ENCODE data around the gene VPS4A. TPM values are rescaled to one million over a fixed set of nuclear protein-coding genes. Genes with fewer than 3 reads are reported as not detected.

The VPS4A gene
- total and polyA plus RNA-seq, 2 donors, result 15.1 to 28.4 TPM

- no peak for DNase-seq (ENCODE audit: low read depth in 6 of 9, low spot score in 9 of 9)
- no peaks in the 10 kb centered on the region for H3K27me3 ChIP-seq (ENCODE audit: control insufficient read depth in 2 of 2, insufficient read depth in 1 of 2, low read length in 1 of 2)
- H3K27ac ChIP-seq (ENCODE audit: low read depth in 1 of 2, low read length in 1 of 2), result no peak overlapping the region
- H3K9me3 ChIP-seq (ENCODE audit: control insufficient read depth in 2 of 2, insufficient read depth in 1 of 2, low read length in 1 of 2), result peaks cover 0 to 7% of the 10 kb centered on the region in 2 donors
- H3K36me3 ChIP-seq (ENCODE audit: control insufficient read depth in 2 of 2, insufficient read depth in 2 of 2, low read length in 1 of 2), result peaks cover 42 to 43% of the 10 kb centered on the region in 2 donors
- H3K4me3 ChIP-seq (ENCODE audit: low read length in 2 of 2), result no peak overlapping the region
- 96% methylated on average over 5 of the region's 5 CpGs for WGBS
- peaks cover 8 to 13% of the 10 kb centered on the region in 2 donors for H3K4me1 ChIP-seq (ENCODE audit: control insufficient read depth in 2 of 2, insufficient read depth in 2 of 2, low read length in 2 of 2)
Observed at GRCh38 chr16:69313469-69313868, 2.3 kb downstream of the VPS4A start.

GRCh38 chr16:69314534-69314933, 3.4 kb downstream of the VPS4A start:
- H3K4me3 ChIP-seq (ENCODE audit: low read length in 2 of 2), result no peak overlapping the region
- no peak overlapping the region for H3K27ac ChIP-seq (ENCODE audit: low read depth in 1 of 2, low read length in 1 of 2)
- no peak for DNase-seq (ENCODE audit: low read depth in 6 of 9, low spot score in 9 of 9)
- H3K4me1 ChIP-seq (ENCODE audit: control insufficient read depth in 2 of 2, insufficient read depth in 2 of 2, low read length in 2 of 2), result peaks cover 8 to 13% of the 10 kb centered on the region in 2 donors
- peaks cover 53% of the 10 kb centered on the region in 2 donors for H3K36me3 ChIP-seq (ENCODE audit: control insufficient read depth in 2 of 2, insufficient read depth in 2 of 2, low read length in 1 of 2)
- 98% methylated on average over 11 of the region's 11 CpGs for WGBS
- no peaks in the 10 kb centered on the region for H3K27me3 ChIP-seq (ENCODE audit: control insufficient read depth in 2 of 2, insufficient read depth in 1 of 2, low read length in 1 of 2)
- peaks cover 0 to 7% of the 10 kb centered on the region in 2 donors for H3K9me3 ChIP-seq (ENCODE audit: control insufficient read depth in 2 of 2, insufficient read depth in 1 of 2, low read length in 1 of 2)

- Histone ChIP-seq H3K9me3 (ENCODE audit: control insufficient read depth in 2 of 2, insufficient read depth in 1 of 2, low read length in 1 of 2) (no peaks in the 10 kb centered on the region), H3K27ac (ENCODE audit: low read depth in 1 of 2, low read length in 1 of 2) (no peak overlapping the region), H3K36me3 (ENCODE audit: control insufficient read depth in 2 of 2, insufficient read depth in 2 of 2, low read length in 1 of 2) (peaks cover 64 to 65% of the 10 kb centered on the region in 2 donors), H3K27me3 (ENCODE audit: control insufficient read depth in 2 of 2, insufficient read depth in 1 of 2, low read length in 1 of 2) (no peaks in the 10 kb centered on the region), H3K4me3 (ENCODE audit: low read length in 2 of 2) (no peak overlapping the region), H3K4me1 (ENCODE audit: control insufficient read depth in 2 of 2, insufficient read depth in 2 of 2, low read length in 2 of 2) (peaks cover 7% of the 10 kb centered on the region in 2 donors)
- DNase-seq (ENCODE audit: low read depth in 6 of 9, low spot score in 9 of 9), result no peak
- 97% methylated on average over 30 of the region's 30 CpGs for WGBS
Observed at GRCh38 chr16:69315486-69316311, 4.5 kb downstream of the VPS4A start.

- WGBS, result 97% methylated on average over 17 of the region's 17 CpGs
- DNase-seq (ENCODE audit: low read depth in 6 of 9, low spot score in 9 of 9), result no peak
- Histone ChIP-seq H3K27ac (ENCODE audit: low read depth in 1 of 2, low read length in 1 of 2) (no peak overlapping the region), H3K9me3 (ENCODE audit: control insufficient read depth in 2 of 2, insufficient read depth in 1 of 2, low read length in 1 of 2) (no peaks in the 10 kb centered on the region), H3K4me1 (ENCODE audit: control insufficient read depth in 2 of 2, insufficient read depth in 2 of 2, low read length in 2 of 2) (peaks cover 5 to 6% of the 10 kb centered on the region in 2 donors), H3K27me3 (ENCODE audit: control insufficient read depth in 2 of 2, insufficient read depth in 1 of 2, low read length in 1 of 2) (no peaks in the 10 kb centered on the region), H3K36me3 (ENCODE audit: control insufficient read depth in 2 of 2, insufficient read depth in 2 of 2, low read length in 1 of 2) (peaks cover 73 to 74% of the 10 kb centered on the region in 2 donors), H3K4me3 (ENCODE audit: low read length in 2 of 2) (no peak overlapping the region)
Observed at GRCh38 chr16:69316595-69317034, 5.5 kb downstream of the VPS4A start.

- H3K27me3 ChIP-seq (ENCODE audit: control insufficient read depth in 2 of 2, insufficient read depth in 1 of 2, low read length in 1 of 2), result no peaks in the 10 kb centered on the region
- H3K4me1 ChIP-seq (ENCODE audit: control insufficient read depth in 2 of 2, insufficient read depth in 2 of 2, low read length in 2 of 2), result peaks cover 0 to 2% of the 10 kb centered on the region in 2 donors
- H3K36me3 ChIP-seq (ENCODE audit: control insufficient read depth in 2 of 2, insufficient read depth in 2 of 2, low read length in 1 of 2), result peaks cover 89 to 91% of the 10 kb centered on the region in 2 donors
- H3K27ac ChIP-seq (ENCODE audit: low read depth in 1 of 2, low read length in 1 of 2), result no peak overlapping the region
- H3K9me3 ChIP-seq (ENCODE audit: control insufficient read depth in 2 of 2, insufficient read depth in 1 of 2, low read length in 1 of 2), result no peaks in the 10 kb centered on the region
- no peak overlapping the region for H3K4me3 ChIP-seq (ENCODE audit: low read length in 2 of 2)
- WGBS, result 97% methylated on average over 30 of the region's 30 CpGs
- no peak for DNase-seq (ENCODE audit: low read depth in 6 of 9, low spot score in 9 of 9)
Observed at GRCh38 chr16:69318177-69318910, 7.2 kb downstream of the VPS4A start.

- Histone ChIP-seq H3K27ac (ENCODE audit: low read depth in 1 of 2, low read length in 1 of 2) (no peak overlapping the region), H3K36me3 (ENCODE audit: control insufficient read depth in 2 of 2, insufficient read depth in 2 of 2, low read length in 1 of 2) (peaks cover 92 to 94% of the 10 kb centered on the region in 2 donors), H3K4me3 (ENCODE audit: low read length in 2 of 2) (no peak overlapping the region), H3K9me3 (ENCODE audit: control insufficient read depth in 2 of 2, insufficient read depth in 1 of 2, low read length in 1 of 2) (no peaks in the 10 kb centered on the region), H3K27me3 (ENCODE audit: control insufficient read depth in 2 of 2, insufficient read depth in 1 of 2, low read length in 1 of 2) (no peaks in the 10 kb centered on the region), H3K4me1 (ENCODE audit: control insufficient read depth in 2 of 2, insufficient read depth in 2 of 2, low read length in 2 of 2) (no peaks in the 10 kb centered on the region)
- 96% methylated on average over 10 of the region's 10 CpGs for WGBS
- DNase-seq (ENCODE audit: low read depth in 6 of 9, low spot score in 9 of 9), result no peak
Observed at GRCh38 chr16:69318911-69319289, 7.8 kb downstream of the VPS4A start.

- H3K36me3 ChIP-seq (ENCODE audit: control insufficient read depth in 2 of 2, insufficient read depth in 2 of 2, low read length in 1 of 2), result peaks cover 91 to 95% of the 10 kb centered on the region in 2 donors
- no peak for DNase-seq (ENCODE audit: low read depth in 6 of 9, low spot score in 9 of 9)
- H3K27ac ChIP-seq (ENCODE audit: low read depth in 1 of 2, low read length in 1 of 2), result no peak overlapping the region
Observed at GRCh38 chr16:69319381-69319780, 8.2 kb downstream of the VPS4A start.

GRCh38 chr16:69319826-69320739, 8.9 kb downstream of the VPS4A start:
- WGBS, result 96% methylated on average over 30 of the region's 30 CpGs
- Histone ChIP-seq H3K4me3 (ENCODE audit: low read length in 2 of 2) (no peak overlapping the region), H3K27me3 (ENCODE audit: control insufficient read depth in 2 of 2, insufficient read depth in 1 of 2, low read length in 1 of 2) (no peaks in the 10 kb centered on the region), H3K36me3 (ENCODE audit: control insufficient read depth in 2 of 2, insufficient read depth in 2 of 2, low read length in 1 of 2) (peaks cover 91 to 95% of the 10 kb centered on the region in 2 donors), H3K27ac (ENCODE audit: low read depth in 1 of 2, low read length in 1 of 2) (no peak overlapping the region), H3K4me1 (ENCODE audit: control insufficient read depth in 2 of 2, insufficient read depth in 2 of 2, low read length in 2 of 2) (peaks cover 0 to 7% of the 10 kb centered on the region in 2 donors), H3K9me3 (ENCODE audit: control insufficient read depth in 2 of 2, insufficient read depth in 1 of 2, low read length in 1 of 2) (no peaks in the 10 kb centered on the region)
- DNase-seq (ENCODE audit: low read depth in 6 of 9, low spot score in 9 of 9), result no peak

More at GRCh38 chr16:69319381-69319780, 8.2 kb downstream of the VPS4A start:
- Histone ChIP-seq H3K27me3 (ENCODE audit: control insufficient read depth in 2 of 2, insufficient read depth in 1 of 2, low read length in 1 of 2) (no peaks in the 10 kb centered on the region), H3K9me3 (ENCODE audit: control insufficient read depth in 2 of 2, insufficient read depth in 1 of 2, low read length in 1 of 2) (no peaks in the 10 kb centered on the region), H3K4me1 (ENCODE audit: control insufficient read depth in 2 of 2, insufficient read depth in 2 of 2, low read length in 2 of 2) (peaks cover 0 to 2% of the 10 kb centered on the region in 2 donors), H3K4me3 (ENCODE audit: low read length in 2 of 2) (no peak overlapping the region)
- 98% methylated on average over 9 of the region's 9 CpGs for WGBS

Data from thymus (tissue), 11 donors.